HL-60 (cell line): ENCODE data around the gene TPCN2.
"Not testable (repeated sequence)": the region's sequence is repeated elsewhere in the genome, so short reads cannot be mapped to it uniquely, and the experiment has no call there.

Experiments
- DNase-seq, 2 experiments: peaks; one replicate each; pipeline ENCODE4 v3.0.0-alpha.2; 2010 to 2020; ENCODE audit warnings: low read depth in 1 of 2, low spot score in 1 of 2
- H3K27ac ChIP-seq: fragments of 250-450 bp; sonication (Bioruptor Pico); replicated peaks from 2 replicates; pipeline ENCODE4 v1.5.1; 2020; ENCODE audit warnings: mild to moderate bottlenecking, moderate library complexity
- H3K27me3 ChIP-seq: fragments of 250-450 bp; sonication (Bioruptor Pico); 2 replicates; pipeline ENCODE4 v1.5.1; 2021; ENCODE audit warnings: mild to moderate bottlenecking, moderate library complexity; ENCODE audit not compliant: insufficient read depth, poor library complexity, severe bottlenecking
- H3K4me3 ChIP-seq: replicated peaks from 2 replicates; pipeline ENCODE4 v1.5.1; 2011; ENCODE audit warnings: mild to moderate bottlenecking, control low read depth, low read length; ENCODE audit not compliant: insufficient read depth
- CTCF ChIP-seq: IDR thresholded peaks from one replicate; pipeline ENCODE4 v1.5.1; 2011; ENCODE audit warnings: low read length, control low read depth, inconsistent platforms; ENCODE audit not compliant: insufficient read depth
- GABPA ChIP-seq: IDR thresholded peaks from 2 replicates; pipeline ENCODE4 v1.6.1; 2012; ENCODE audit warnings: low read depth
- POLR2AphosphoS5 ChIP-seq: IDR thresholded peaks from 2 replicates; pipeline ENCODE4 v1.6.1; 2012; ENCODE audit warnings: low read depth
- REST ChIP-seq: IDR thresholded peaks from 2 replicates; pipeline ENCODE4 v1.6.1; 2012; ENCODE audit warnings: low read depth; ENCODE audit not compliant: insufficient replicate concordance
- SPI1 ChIP-seq: IDR thresholded peaks from 2 replicates; pipeline ENCODE4 v1.6.1; 2012; ENCODE audit warnings: low read depth, mild to moderate bottlenecking, borderline replicate concordance

The TPCN2 gene

GRCh38 chr11:69134182-69134581 is 85.5 kb downstream of the TPCN2 start:
- not testable (repeated sequence) for DNase-seq, H3K27me3 ChIP-seq, H3K27ac ChIP-seq, H3K4me3 ChIP-seq
- TF ChIP-seq SPI1 = peak; percentile 29; the same call in 1 of the 2 replicates

- Histone ChIP-seq H3K27me3 (no peaks in the 10 kb centered on the region), H3K4me3 (no peak overlapping the region), H3K27ac (no peak overlapping the region)
- no peak for TF ChIP-seq POLR2AphosphoS5
- TF ChIP-seq SPI1 = no peak
- no peak for TF ChIP-seq GABPA
- no peak for TF ChIP-seq REST
- TF ChIP-seq CTCF = no peak
- no peak for DNase-seq
Observed at GRCh38 chr11:69134957-69135356, 86.2 kb downstream of the TPCN2 start.

- Histone ChIP-seq H3K27ac (no peak overlapping the region), H3K27me3 (no peaks in the 10 kb centered on the region), H3K4me3 (no peak overlapping the region)
- TF ChIP-seq REST (no peak), SPI1 (no peak), POLR2AphosphoS5 (no peak), CTCF (no peak), GABPA (no peak)
- no peak for DNase-seq
Observed at GRCh38 chr11:69135420-69136363, 87.0 kb downstream of the TPCN2 start.

- TF ChIP-seq GABPA (no peak), POLR2AphosphoS5 (no peak)
- no peaks in the 10 kb centered on the region for H3K27me3 ChIP-seq
- H3K4me3 ChIP-seq = no peak overlapping the region
- DNase-seq = no peak
- no peak overlapping the region for H3K27ac ChIP-seq
Observed at GRCh38 chr11:69136471-69136870, 87.7 kb downstream of the TPCN2 start.
